Cortex of kidney (tissue), 1 donor: ENCODE data around the gene NADK.
"Not testable (repeated sequence)": the region's sequence is repeated elsewhere in the genome, so short reads cannot be mapped to it uniquely, and the experiment has no call there.

Experiments
- DNase-seq: peaks from one replicate; lab custom pipeline; 2025; lab: John Stamatoyannopoulos, UW

NADK gene

GRCh38 chr1:1746566-1746909 lies 31.7 kb downstream of the NADK start:
- not testable (repeated sequence) for DNase-seq

GRCh38 chr1:1745651-1746565 lies 32.4 kb downstream of the NADK start:
- not testable (repeated sequence) for DNase-seq

GRCh38 chr1:1742529-1742928 lies 35.7 kb downstream of the NADK start:
- not testable (repeated sequence) for DNase-seq

GRCh38 chr1:1741013-1741412 lies 37.3 kb downstream of the NADK start:
- not testable (repeated sequence) for DNase-seq

- not testable (repeated sequence) for DNase-seq
Measured at GRCh38 chr1:1738799-1739337, 39.4 kb downstream of the NADK start.

- DNase-seq = not testable (repeated sequence)
Measured at GRCh38 chr1:1737675-1738590, 40.3 kb downstream of the NADK start.

- no peak for DNase-seq
Measured at GRCh38 chr1:1732381-1732780, 45.9 kb downstream of the NADK start.

- no peak for DNase-seq
Measured at GRCh38 chr1:1730870-1731269, 47.4 kb downstream of the NADK start.

GRCh38 chr1:1730230-1730629 lies 48.0 kb downstream of the NADK start:
- DNase-seq = not testable (repeated sequence)

GRCh38 chr1:1729116-1729816 lies 49.0 kb downstream of the NADK start:
- DNase-seq = not testable (repeated sequence)

GRCh38 chr1:1728308-1729005 lies 49.8 kb downstream of the NADK start:
- DNase-seq = not testable (repeated sequence)

GRCh38 chr1:1727131-1727651 lies 51.1 kb downstream of the NADK start:
- DNase-seq = not testable (repeated sequence)

GRCh38 chr1:1726088-1726487 lies 52.2 kb downstream of the NADK start:
- DNase-seq = not testable (repeated sequence)

GRCh38 chr1:1724035-1724864 lies 54.0 kb downstream of the NADK start, which contains the start of gene CDK11A:
CDK11A (minus strand) TSS chr1:1724357; CDS start chr1:1722818, 1,539 bp downstream.
- DNase-seq = not testable (repeated sequence)

- no peak for DNase-seq
Measured at GRCh38 chr1:1721201-1721600, 57.1 kb downstream of the NADK start.

- not testable (repeated sequence) for DNase-seq
Measured at GRCh38 chr1:1715109-1715883, 63.0 kb downstream of the NADK start.

GRCh38 chr1:1707897-1708296 lies 70.4 kb downstream of the NADK start:
- not testable (repeated sequence) for DNase-seq

- not testable (repeated sequence) for DNase-seq
Measured at GRCh38 chr1:1707241-1707640, 71.0 kb downstream of the NADK start.

GRCh38 chr1:1705623-1706022 lies 72.6 kb downstream of the NADK start:
- DNase-seq = not testable (repeated sequence)
